ACHN (cell line): ENCODE results near the gene UBE2I.
"Not testable (repeated sequence)": the region's sequence is repeated elsewhere in the genome, so short reads cannot be mapped to it uniquely, and the experiment has no call there.

Experiments used
- DNase-seq: peaks from one replicate; pipeline ENCODE4 v3.0.0-alpha.2; 2015
- in situ Hi-C: cut with HindIII; loops from 2 replicates; pipeline ENCODE4 v1.10.0; 2017; ENCODE audit warnings: low sequenced_read_pairs, low pct_ligation_motif_present, low pct_unique_long_range_greater_than_20kb

Gene UBE2I

DNA sequence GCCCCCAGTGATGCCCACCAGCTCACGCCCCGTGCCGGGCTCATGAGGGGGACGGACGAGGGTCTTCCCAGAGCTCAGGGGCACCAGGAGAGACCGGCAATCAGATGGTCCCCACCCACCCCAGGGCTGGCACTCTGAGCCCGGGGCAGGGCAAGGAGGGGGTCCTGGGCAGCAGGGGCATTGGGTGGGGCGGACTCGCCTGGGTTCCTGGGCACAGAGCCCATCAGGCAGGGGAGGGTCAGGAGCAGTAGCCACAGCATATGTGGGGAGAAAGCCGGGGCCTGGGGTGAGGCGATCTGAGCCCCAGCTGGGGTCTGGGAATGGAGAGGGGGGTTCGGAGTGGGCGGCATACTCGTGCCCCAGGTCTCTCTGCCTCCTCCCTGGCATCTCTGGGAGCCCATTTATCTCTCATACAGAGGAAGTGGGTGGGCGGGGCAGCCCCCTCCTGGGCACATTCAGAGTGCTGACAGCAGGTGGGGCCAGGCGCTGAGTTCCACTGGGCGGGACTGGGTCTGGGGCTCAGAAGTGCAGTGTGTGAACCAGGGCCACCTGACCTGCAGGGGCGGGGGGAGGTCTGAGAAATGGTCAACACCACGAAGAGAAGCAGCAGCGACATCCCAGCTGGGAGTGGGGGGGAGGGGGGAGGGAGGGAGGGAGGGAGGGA, 20.5 kb upstream of the UBE2I start:
- in situ Hi-C loops = loop anchor here (25.0 kb wide), 2 partner anchors 98 to 152 kb away; no protein-coding TSS in a partner anchor

DNA sequence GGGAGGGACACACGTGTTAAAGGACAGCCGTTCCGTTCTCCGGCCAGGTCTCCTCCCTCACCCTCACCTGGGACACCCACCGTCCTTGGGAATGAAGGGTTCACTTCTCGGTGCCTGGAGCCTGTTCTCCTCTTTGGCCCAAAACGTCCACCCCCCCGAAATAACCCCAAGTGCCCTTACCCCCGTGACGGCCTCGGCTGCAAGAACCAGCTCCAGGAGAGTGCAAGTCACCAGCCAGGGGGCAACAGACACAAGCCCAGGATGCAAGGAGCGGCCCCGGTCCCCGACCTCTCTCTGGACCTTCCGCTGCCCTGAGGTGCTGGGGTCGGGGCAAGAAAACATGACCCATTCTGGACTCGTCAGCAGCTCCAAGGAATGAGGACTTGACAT, 20.0 kb upstream of the UBE2I start:
- in situ Hi-C loops = loop anchor here (25.0 kb wide), 2 partner anchors 98 to 152 kb away; no protein-coding TSS in a partner anchor
- DNase-seq = no peak

More for the DNA sequence above, 20.5 kb upstream of the UBE2I start:
- no peak for DNase-seq

DNA sequence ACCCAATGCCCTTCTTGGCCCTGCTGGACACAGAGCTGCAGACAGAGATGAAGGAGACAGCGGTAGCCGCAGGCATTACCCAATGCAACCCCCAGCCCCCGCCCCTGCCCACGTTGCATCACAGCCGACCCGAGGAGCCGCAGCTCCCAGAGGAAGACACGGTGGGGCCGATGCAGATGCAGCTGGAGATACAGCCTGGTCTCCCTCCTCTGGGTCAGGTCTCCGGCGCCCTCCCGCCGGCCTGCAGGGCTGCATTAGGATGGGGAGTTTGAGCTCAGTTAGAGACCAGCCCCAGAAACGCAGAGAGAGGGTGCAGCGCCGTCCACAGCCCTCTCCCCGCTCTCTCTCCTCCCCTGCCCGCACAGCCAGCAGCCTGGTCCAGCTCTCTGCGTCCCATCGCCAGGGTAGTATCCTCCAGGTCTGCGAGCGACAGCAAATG, 19.4 kb upstream of the UBE2I start:
- in situ Hi-C loops = loop anchor here (25.0 kb wide), 2 partner anchors 97 to 153 kb away; no protein-coding TSS in a partner anchor
- no peak for DNase-seq

DNA sequence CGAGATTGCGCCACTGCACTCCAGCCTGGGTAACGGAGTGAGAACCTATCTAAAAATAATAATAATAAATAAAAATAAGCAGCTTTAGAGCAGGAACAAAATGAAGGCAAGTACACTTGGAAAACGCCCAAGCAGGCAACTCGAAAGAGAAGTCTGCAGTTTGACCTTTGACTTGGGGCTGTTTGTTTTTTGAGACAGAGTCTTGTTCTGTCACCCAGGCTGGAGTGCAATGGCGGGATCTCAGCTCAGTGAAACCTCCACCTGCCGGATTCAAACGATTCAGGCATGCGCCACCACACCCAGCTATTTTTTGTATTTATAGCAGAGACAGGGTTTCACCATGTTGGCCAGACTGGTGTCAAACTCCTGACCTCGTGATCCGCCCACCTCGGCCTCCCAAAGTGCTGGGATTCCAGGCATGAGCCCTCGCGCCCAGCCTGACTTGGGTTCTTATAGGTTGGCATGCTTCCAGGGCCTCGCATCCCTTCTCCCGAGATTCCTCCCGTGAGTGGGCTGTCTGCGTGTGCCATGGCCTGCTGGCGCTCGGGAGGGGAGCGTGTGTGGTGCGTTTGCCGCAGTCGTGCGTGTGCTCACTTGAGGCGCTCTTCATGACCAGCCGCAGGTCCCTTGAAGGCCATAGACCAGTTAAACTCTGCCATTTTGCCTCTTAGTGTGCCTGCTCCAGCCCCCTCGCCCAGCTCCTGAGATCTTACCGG, 18.4 kb upstream of the UBE2I start:
- in situ Hi-C loops = loop anchor here (25.0 kb wide), 2 partner anchors 96 to 154 kb away; no protein-coding TSS in a partner anchor
- DNase-seq = no peak

DNA sequence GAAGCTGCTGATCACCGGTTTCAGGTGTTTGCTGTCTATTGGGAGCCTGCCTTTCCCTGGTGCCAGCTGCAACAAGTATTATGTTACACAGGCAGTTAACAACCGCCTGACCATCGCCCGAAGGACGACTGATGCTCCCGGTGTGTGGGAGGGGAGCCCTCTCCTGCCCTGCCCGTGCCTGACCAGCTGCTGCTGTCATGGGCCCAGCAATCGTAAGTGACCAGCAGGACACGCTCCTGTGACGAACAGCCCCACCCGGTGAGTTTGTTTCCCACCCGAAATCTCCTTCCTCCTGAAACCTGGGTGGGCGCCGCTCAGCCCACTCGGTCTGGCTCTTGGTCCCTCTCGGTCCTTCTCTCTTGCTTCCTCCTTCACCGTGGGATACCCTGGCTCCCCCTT, 17.9 kb upstream of the UBE2I start:
- in situ Hi-C loops = loop anchor here (25.0 kb wide), 2 partner anchors 96 to 154 kb away; no protein-coding TSS in a partner anchor
- DNase-seq = no peak

DNA sequence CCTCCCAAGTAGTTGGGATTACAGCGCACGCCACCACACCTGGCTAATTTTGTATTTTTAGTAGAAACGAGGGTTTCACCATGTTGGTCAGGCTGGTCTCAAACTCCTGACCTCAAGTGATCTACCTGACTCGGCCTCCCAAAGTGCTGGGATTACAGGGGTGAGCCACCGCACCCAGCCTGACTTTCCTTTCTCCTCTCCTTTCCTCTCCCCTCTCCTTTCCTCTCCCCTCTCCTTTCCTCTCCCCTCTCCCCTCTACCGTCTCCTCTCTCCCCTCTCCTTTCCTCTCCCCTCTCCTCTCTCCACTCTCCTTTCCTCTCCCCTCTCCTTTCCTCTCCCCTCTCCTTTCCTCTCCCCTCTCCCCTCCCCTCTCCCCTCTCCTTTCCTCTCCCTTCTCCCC, 17.2 kb upstream of the UBE2I start:
- DNase-seq = not testable (repeated sequence)
- in situ Hi-C loops = loop anchor here (25.0 kb wide), 2 partner anchors 95 to 155 kb away; no protein-coding TSS in a partner anchor

DNA sequence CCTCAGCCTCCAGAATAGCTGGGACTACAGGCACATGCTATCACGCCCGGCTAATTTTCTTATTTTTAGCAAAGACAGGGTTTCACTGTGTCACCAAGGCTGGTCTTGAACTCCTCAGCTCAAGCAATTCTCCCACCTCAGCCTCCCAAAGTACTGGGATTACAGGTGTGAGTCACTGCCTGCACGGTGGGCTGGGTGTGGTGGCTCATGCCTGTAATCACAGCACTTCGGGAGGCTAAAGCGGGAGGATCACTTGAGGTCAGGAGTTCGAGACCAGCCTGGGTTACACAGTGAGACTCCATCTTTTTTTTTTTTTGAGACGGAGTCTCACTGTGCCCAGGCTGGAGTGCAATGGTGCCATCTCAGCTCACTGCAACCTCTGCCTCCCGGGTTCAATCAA, 16.6 kb upstream of the UBE2I start:
- DNase-seq = not testable (repeated sequence)
- in situ Hi-C loops = loop anchor here (25.0 kb wide), 2 partner anchors 94 to 156 kb away; no protein-coding TSS in a partner anchor

DNA sequence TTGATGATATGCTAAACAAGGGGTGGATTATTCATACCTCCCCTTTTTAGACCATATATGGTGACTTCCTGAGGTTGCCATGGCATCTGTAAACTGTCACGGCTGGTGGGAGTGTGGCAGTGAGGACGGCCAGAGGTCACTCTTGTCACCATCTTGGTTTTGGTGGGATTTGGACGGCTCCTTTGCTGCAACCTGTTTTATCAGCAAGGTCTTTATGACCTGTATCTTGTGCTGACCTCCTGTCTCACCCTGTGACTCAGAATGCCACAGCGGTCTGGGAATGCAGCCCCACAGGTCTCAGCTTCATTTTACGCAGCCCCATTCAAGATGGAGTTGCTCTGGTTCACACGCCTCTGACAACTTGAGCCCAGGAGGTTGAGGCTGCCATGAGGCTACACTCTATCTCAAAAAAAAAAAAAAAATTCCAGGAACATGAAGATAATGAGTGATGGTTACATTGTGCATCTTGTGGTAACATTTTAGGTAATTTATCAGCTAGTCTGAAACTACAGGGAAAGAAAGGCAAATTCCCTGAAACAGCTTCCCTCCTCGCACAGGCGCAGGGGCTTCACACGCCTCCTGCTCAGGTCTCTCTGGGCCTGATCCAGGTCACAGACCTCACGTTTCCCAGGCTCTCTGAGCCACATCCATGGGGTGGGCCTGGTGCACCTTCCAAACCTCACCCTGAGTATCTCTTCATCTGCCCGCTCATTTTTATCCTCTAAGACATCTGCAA, 15.3 kb upstream of the UBE2I start:
- in situ Hi-C loops = loop anchor here (25.0 kb wide), 2 partner anchors 93 to 157 kb away; no protein-coding TSS in a partner anchor
- no peak for DNase-seq

DNA sequence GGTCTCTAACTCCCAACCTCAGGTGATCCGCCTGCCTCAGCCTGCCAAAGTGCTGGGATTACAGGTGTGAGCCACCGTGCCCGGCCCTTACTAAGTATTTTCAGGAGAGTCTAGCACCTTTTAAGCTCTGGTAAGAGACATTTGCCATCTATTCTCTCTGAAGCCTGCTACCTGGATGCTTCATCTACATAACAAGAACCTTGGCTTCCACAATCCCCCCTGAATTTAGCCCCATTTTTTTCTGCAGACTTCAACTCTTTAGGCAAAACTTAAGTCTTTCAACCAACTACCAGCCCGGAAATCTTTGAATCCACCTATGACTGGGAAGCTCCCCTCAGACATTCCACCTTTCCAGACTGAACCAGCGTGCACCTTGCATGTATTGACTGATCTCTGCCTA, 14.0 kb upstream of the UBE2I start:
- no peak for DNase-seq
- in situ Hi-C loops = loop anchor here (25.0 kb wide), 2 partner anchors 92 to 158 kb away; no protein-coding TSS in a partner anchor

DNA sequence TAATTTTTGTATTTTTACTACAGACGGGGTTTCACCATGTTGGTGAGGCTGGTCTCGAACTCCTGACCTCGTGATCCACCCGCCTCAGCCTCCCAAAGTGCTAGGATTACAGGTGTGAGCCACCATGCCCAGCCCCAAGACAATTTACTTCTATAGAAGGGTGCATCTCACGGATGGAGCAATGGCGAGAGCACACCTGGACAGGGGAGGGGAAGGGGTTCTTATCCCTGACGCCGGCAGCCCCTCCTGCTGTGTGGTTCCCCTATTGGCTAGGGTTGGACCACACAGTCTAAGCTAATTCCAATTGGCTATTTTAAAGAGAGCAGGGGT, 12.8 kb upstream of the UBE2I start:
- DNase-seq = not testable (repeated sequence)
- in situ Hi-C loops = loop anchor here (25.0 kb wide), 2 partner anchors 91 to 159 kb away; no protein-coding TSS in a partner anchor

DNA sequence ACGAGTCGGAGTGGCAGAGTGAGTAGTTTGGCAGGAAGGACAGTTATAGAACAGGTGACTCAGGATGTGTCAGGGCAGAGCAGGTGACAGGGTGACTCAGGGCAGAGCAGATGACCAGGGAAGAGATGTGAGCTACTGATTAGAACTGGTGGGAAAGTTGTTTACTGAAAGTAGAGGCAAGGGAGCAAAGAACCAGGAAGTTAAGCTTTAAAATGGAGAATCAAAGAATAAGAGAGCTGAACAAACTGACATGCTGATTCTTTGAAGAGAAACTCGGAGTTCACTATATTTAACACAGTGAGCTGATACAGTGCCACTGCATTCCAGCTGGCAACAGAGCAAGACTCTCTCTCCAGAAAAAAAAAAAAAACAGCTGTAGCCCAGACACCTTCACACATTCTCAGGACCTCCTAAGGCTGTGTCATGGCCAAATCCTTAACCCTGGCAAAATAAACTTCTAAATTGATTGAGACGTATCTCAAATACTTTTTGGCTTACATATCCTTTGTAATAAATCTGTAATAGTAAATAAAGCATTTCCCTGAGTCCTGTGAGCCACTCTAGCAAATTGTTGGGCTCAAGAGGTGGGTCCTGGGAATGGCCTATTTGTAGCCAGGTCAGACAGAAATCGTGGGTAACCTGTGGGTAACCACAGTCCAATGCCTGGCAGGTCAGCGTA, 12.3 kb upstream of the UBE2I start:
- in situ Hi-C loops = loop anchor here (25.0 kb wide), 2 partner anchors 90 to 160 kb away; no protein-coding TSS in a partner anchor
- DNase-seq = peak; percentile 89

DNA sequence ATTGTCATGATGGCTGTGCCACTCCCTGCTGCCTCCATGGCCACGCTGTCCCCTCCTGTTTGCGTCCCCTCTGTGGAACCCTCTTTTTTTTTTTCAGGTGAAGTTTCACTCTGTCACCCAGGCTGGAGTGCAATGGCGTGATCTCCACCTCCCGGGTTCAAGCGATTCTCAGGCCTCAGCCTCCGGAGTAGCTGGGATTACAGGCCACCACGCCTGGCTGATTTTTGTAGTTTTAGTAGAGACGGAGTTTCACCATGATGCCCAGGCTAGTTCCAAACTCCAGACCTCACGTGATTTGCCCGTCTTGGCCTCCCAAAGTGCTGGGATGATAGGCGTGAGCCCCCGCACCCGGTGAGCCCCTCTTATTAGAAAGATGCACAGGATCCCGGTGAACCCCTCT, 11.0 kb upstream of the UBE2I start:
- in situ Hi-C loops = loop anchor here (25.0 kb wide), 2 partner anchors 89 to 161 kb away; no protein-coding TSS in a partner anchor
- DNase-seq = no peak

DNA sequence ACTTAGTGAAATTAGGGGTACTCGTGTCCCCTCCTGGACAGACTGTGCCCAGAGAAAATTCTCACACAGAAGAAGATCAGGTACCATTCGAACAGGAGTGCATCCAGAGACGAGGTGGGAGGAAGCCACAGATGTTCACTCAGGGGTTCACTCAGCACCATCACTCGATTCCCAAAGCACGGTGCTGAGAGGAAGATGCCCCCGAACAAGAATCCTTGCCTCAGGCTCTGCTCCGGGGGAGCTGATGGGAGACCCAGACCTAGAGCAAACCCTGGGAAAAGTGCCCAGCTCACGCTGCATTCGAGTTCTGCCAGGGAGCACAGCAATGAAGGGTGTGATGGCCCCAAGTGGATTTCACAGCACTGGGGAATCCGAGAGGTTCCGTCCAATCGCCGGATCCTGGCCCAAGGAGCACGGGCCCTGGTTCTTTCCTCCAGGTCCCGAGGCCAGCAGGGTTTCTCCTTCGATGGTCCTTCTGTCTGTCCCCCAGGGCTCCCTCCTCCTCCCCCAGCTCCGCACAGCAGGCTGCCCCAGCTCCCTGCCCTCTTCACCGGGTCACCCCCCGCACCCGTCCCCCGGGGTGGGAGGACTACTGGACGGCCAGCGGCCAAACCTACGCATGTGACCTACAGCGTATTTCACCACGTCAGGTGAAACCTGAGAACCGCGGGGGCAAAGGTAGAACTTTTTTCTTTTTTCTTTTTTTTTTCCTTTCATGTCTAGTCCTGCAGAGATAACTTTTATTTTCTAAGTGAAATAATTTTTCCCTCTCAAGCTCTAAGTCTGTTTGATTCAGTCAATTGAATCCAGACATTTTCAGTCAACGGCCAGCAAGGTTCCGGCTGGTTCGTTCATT, 10.2 kb upstream of the UBE2I start:
- peak; percentile 54 for DNase-seq
- in situ Hi-C loops = loop anchor here (25.0 kb wide), 2 partner anchors 88 to 162 kb away; no protein-coding TSS in a partner anchor

DNA sequence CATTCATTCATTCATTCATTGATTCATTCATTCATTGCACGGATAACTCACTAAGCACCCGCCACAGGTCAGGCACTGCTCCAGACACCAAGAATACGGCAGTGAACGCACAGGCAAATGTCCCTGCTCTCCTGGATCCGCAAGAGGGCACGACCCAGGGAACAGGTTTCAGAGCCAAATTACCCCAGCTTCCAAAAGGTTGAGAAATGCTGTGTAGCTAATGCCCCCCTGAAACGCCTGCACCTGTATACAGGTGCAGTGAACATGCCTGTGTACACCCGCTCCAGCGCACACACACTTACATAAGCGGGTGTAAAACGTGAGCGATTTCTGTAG, 9.6 kb upstream of the UBE2I start:
- DNase-seq = no peak
- in situ Hi-C loops = loop anchor here (25.0 kb wide), 2 partner anchors 87 to 163 kb away; no protein-coding TSS in a partner anchor

DNA sequence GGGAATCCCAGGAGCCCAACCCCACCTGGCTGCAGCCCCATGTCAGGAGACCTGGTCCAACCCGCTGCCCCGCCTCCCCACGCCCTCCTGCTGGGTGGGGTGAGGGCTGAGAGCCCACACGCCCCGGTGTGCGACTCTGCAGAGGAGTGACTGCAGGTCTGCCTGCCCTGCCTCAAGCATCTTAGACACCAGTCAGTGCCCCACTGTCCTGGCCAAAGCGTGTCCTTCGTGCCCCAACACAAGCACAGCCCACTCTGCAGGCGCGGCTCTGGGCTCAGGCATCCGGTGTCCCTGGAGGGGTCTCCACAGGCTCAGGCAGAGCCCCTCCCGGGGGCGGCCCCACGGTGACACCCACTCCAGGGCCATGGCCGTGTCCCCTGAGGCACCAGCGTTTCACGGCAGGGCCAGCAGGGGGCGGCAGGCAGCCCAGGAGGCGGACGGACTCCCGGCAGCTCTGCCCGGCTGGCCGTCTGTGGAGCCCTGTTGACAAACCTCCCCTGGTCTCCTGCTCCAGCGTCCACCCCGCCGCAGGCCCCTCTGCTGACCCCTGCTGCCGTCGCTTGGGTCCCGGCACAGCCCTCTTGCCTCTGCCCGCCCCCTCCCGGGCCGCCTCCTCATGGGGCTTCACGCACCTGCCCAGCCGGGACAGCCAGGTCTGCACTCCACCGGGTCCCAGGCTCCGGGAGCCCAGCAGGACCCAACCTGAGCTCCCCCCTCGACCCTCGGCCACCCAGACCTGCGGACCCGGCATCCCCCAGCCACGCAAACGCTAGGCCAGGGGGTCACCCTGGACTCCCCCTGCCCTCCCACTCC, 8.6 kb upstream of the UBE2I start:
- DNase-seq = peak; percentile 71
- in situ Hi-C loops = no loop called here

DNA sequence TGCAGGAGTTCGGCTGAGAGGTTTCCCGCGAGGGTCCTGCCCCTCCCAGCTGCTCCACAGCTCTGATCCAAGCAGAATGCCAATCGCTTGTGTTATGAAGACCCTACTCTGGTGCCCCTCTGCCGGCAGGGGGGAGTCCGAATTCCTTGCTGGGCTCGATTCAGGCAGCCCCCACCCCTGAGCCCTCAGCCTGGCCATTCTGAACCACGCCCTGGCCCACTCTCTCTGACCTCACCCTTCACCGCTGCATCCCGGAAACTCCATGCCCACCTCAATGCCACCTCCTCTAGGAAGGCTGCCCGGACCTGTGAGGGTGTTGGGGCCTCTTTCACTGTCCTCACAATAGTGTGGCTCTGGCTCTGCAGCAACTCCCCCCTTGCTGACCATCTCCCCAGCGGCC, 7.9 kb upstream of the UBE2I start:
- no peak for DNase-seq
- in situ Hi-C loops = no loop called here

DNA sequence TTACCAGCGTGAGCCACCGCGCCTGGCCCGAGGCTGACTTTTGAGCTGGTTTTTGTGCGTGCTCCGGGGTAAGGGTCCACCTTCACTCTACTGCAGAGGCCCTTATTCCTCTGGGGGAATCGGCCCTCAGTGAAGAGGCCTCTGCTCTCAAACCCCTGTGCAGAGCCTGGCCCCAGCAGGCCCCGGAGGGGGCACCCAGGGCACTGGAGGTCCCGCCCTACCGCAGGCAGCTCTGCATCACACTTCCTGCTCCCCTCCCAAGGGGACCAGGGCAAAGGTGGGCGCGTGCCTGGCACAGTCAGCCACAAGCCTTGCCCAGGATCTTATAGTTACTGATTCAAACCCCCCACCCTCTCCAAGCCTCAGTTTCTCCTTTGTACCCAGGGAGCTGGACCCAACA, 3.6 kb upstream of the UBE2I start:
- DNase-seq = no peak
- in situ Hi-C loops = no loop called here
